ENCODE data around the gene COX10.

DNA sequence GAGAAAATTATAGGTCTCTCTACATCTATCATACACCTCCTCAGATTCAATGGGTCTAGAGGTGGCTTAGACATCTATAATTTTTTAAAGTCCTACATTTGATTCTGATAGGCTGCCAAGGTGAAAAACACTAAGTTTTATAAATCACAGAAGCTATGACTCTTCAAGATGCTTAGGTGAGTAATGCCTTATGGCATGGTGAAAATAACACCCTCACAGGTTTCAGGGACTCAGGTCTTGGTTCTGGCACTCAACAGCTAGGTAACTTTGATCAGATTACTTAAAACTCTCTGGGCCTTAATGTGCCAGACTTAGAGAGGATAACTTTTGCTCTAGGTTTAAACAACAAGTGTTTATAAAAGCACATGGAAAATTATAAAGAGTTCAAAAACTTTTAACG lies 2.0 kb upstream of the COX10 start:
- TF ChIP-seq, protein P1, sequence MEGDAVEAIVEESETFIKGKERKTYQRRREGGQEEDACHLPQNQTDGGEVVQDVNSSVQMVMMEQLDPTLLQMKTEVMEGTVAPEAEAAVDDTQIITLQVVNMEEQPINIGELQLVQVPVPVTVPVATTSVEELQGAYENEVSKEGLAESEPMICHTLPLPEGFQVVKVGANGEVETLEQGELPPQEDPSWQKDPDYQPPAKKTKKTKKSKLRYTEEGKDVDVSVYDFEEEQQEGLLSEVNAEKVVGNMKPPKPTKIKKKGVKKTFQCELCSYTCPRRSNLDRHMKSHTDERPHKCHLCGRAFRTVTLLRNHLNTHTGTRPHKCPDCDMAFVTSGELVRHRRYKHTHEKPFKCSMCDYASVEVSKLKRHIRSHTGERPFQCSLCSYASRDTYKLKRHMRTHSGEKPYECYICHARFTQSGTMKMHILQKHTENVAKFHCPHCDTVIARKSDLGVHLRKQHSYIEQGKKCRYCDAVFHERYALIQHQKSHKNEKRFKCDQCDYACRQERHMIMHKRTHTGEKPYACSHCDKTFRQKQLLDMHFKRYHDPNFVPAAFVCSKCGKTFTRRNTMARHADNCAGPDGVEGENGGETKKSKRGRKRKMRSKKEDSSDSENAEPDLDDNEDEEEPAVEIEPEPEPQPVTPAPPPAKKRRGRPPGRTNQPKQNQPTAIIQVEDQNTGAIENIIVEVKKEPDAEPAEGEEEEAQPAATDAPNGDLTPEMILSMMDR (conservative IDR thresholded peaks at IDR 0.05), result no peak
- TF ChIP-seq ZFX (IDR thresholded peaks at IDR 0.05), result no peak
